Suppressor macrophage treated with lipopolysaccharide for 1 hour (primary cell): ENCODE measurements around the gene DNHD1.

Source experiments
- DNase-seq, 3 donors: peaks; one replicate each; pipeline ENCODE4 v3.0.0-alpha.2; 2020 to 2022

The DNHD1 gene

GRCh38 chr11:6563667-6564066 lies 66.6 kb downstream of the DNHD1 start:
- no peak for DNase-seq

GRCh38 chr11:6565325-6565724 lies 68.2 kb downstream of the DNHD1 start:
- no peak for DNase-seq

GRCh38 chr11:6565988-6566703 lies 69.1 kb downstream of the DNHD1 start:
- no peak for DNase-seq

- no peak for DNase-seq
Measured at GRCh38 chr11:6566704-6567370, 69.8 kb downstream of the DNHD1 start.

- no peak for DNase-seq
Measured at GRCh38 chr11:6567371-6567745, 70.3 kb downstream of the DNHD1 start.

GRCh38 chr11:6568191-6568918 lies 71.3 kb downstream of the DNHD1 start:
- peak in 2 of 3 donors; percentile 9 to 10 for DNase-seq

GRCh38 chr11:6569706-6570105 lies 72.6 kb downstream of the DNHD1 start:
- DNase-seq, result no peak

- no peak for DNase-seq
Measured at GRCh38 chr11:6570691-6571427, 73.8 kb downstream of the DNHD1 start.

GRCh38 chr11:6571434-6572008 lies 74.4 kb downstream of the DNHD1 start:
- DNase-seq, result no peak

- DNase-seq, result no peak
Measured at GRCh38 chr11:6572215-6572614, 75.1 kb downstream of the DNHD1 start.

- DNase-seq, result no peak
Measured at GRCh38 chr11:6574816-6575715, 78.0 kb downstream of the DNHD1 start.

GRCh38 chr11:6576471-6577373 lies 79.6 kb downstream of the DNHD1 start:
- DNase-seq, result peak; percentile 17 to 22 (median 20)

- DNase-seq, result no peak
Measured at GRCh38 chr11:6578134-6578533, 81.1 kb downstream of the DNHD1 start.

GRCh38 chr11:6579681-6580080 lies 82.6 kb downstream of the DNHD1 start:
- no peak for DNase-seq

GRCh38 chr11:6583584-6583983 lies 86.5 kb downstream of the DNHD1 start:
- no peak for DNase-seq

GRCh38 chr11:6584528-6584927 lies 87.4 kb downstream of the DNHD1 start:
- no peak for DNase-seq

GRCh38 chr11:6586434-6587359 lies 89.6 kb downstream of the DNHD1 start:
- DNase-seq, result no peak

- no peak for DNase-seq
Measured at GRCh38 chr11:6587360-6587953, 90.4 kb downstream of the DNHD1 start.

GRCh38 chr11:6588018-6588417 lies 90.9 kb downstream of the DNHD1 start:
- DNase-seq, result no peak
